ENCODE data around the gene KCNJ6.
A peak's percentile ranks its signal among the peaks of the same experiment; 100 is the strongest.

The KCNJ6 gene

GRCh38 chr21:37711836-37712568 is 204.3 kb downstream of the KCNJ6 start:
- peak; percentile 25 to 52 for DNase-seq

GRCh38 chr21:37711286-37711829 is 204.9 kb downstream of the KCNJ6 start:
- no peak for DNase-seq

GRCh38 chr21:37710546-37711285 is 205.5 kb downstream of the KCNJ6 start:
- DNase-seq: no peak

DNA sequence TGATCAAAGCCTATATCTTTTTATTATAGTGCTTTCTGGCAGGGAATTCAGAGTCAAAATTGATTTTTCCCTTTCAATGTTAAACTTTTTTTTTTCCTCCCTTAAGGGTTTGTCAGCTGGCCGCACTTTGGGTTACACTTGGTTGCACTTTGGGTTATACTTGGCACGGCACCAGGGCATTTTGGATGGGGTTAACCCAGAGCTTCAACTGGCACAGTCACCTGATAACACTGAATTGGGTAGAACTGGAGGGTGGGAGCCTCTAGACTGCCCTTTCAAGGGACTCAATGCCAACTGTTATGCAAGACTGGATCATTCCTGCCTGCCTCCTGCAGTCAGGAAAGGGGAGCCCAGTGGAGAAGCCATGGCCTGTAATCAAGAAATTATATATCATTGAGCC is 211.5 kb downstream of the KCNJ6 start:
- no peak for DNase-seq

- DNase-seq: no peak
These were observed 214.0 kb downstream of the KCNJ6 start for GRCh38 chr21:37702241-37702640.

GRCh38 chr21:37700641-37701202 is 215.5 kb downstream of the KCNJ6 start:
- peak; percentile 27 to 48 for DNase-seq

DNA sequence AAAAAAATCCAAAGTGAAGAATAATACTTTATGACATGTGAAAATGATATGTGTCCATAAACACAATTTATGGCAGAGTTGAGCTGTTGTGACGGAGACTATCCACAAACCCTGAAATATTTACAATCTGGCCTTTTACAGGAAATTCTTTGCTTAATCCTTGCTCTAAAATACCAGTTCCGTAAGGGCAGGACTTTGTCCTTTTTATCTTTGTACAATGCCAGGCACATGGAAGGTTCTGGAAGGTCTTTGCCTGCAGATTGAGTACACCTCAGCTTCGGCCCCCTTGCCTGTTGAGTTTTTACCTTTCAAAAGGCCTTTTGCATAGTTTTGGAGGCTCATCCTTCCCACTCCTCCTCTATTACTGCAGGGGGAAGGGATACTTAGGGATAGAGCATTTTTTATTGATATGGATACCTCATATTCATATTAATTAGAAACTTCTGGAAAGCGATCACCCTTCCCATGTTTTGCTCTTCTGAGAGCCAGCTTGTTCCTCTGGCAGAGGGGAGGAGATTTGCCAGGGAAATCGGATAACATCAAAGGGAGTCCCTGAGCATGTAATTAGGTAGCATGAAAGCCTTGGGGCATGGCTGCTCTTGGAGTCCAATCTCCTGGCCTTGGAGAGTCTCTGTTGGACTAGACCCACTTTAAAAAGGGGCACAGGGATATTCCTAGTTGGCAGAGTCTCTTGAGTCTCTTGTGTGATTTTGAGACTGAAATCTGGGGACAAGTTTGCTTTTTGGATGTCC is 217.1 kb downstream of the KCNJ6 start:
- no peak for DNase-seq

DNA sequence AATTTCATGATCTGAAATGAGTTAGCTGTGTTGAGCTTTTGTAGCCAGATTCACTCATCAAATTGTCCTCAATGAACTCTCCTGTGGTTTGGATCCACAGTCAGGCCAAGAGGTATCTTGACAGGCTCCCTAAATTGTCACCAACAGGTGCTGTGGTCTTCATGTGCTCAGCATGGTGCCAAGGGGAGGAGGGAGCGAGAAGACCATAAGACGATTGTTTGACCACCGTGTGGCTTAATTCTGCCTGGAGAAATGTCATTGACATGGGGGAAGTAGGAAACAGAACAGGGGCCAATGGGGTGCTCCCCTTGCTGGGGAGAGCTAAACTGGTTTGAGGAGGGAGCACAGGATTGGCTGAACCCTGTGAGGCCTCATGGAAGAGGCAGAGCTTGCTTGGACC is 219.3 kb downstream of the KCNJ6 start:
- no peak for DNase-seq

- DNase-seq: no peak
These were observed 221.1 kb downstream of the KCNJ6 start for GRCh38 chr21:37695111-37695510.

DNA sequence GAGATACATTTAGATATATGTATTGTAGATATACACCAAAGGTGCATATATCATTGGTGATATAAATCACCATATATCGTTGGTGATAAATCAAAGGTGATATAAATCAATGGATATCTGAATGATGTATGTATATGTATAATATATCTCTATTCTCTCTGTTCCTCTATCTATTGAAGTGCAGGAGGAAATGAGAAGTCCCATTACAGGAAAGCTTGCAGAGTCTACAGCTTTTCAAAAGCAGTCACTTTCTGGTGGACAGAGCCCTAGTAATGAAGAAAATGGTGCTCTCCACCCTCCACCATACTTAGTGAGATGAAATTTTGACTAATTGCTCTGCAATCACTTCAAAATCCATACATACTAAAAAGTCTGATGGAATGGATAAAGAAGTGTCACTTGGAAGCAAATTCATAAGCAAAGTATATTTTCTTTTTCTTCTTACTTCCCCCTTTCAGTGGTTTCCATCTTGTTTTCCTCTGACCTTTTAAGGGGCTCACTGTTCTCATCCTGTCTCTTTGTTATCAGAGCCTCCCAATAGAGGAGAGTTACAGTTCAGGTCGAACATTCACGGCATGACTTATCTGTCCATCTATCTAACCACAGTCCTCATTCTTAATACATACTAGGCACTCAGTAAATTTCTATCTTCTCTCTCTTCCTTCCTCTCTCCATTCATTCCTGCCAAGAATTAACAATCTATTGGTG is 227.2 kb downstream of the KCNJ6 start:
- DNase-seq: no peak

DNA sequence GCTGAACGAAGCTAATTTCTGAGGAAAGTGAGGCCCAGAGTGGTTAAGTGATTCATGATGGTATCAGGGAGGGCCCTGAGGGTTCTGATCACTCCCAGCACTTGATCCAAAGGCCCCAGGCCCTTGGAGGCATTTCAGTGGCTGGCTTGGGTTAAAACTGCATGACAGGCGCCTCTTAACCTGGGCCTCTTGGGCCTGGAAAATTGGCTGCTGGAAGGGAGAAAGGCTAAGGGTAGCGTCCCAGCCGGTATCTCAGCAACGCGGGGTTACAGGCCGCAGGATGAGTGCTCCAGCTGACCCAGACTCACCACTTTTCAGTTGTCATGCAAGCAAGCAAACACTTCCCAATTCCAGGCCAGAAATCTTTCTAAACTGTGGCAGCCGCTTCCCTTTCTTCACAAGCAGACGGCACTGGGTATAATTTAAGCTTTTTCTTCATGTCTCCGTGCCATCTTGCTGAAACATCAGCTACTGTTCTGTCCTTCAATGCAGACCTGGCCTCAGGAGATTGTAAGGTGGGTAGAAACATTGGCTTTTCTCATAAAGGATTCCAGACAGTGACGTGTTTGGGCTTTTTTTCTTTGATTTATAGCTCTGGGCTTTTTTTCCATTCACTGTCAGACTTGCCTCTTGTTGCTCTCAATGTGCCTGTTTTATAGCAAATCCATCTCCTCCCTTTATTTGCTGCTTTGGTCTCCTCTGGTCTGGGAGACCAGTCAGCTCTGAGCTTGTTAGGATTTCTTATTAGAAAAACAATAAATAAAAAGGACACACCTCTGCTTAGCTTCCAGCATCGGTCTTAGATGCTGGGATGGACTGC is 229.1 kb downstream of the KCNJ6 start:
- DNase-seq: no peak

- DNase-seq: no peak
These were observed 231.7 kb downstream of the KCNJ6 start for GRCh38 chr21:37684547-37684946.

DNA sequence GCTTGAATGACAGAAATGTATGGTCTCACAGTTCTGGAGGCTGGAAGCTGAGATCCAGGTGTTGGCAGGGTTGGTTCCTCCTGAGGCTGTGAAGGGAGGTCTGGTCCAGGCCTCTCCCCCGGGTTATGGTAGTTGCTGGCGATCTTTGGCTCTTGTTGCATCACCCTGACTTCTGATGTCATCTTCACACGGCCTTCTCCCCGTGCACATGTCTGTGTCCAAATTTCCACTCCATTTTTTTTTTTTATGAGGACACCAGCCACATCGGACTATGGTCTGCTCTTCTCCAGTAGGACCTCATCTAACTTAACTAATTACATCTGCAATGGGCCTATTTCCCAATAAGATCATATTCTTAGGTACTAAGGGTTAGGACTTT is 232.2 kb downstream of the KCNJ6 start:
- DNase-seq: no peak

- DNase-seq: no peak
These were observed 232.7 kb downstream of the KCNJ6 start for GRCh38 chr21:37683396-37684114.

DNA sequence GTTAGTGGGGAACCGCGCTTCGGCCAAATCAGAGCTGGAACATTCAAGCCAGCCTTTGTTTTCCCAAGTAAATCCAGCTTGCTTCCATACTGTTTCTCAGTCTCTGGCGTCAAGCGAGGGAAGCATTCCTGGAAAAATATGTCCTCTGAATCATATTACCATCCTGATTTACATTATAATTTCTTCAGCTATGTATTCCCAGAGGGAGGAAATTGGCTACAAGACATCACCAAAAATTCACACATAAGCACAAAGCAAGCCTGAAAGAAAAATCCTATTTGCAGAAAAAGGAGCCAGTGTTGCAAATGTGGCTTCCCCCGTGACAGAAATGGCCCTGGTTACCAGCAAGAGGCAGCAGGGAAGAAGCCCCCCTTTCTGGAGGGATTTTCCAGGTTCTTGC is 233.3 kb downstream of the KCNJ6 start:
- DNase-seq: no peak

GRCh38 chr21:37677006-37677405 is 239.3 kb downstream of the KCNJ6 start:
- DNase-seq: no peak

DNA sequence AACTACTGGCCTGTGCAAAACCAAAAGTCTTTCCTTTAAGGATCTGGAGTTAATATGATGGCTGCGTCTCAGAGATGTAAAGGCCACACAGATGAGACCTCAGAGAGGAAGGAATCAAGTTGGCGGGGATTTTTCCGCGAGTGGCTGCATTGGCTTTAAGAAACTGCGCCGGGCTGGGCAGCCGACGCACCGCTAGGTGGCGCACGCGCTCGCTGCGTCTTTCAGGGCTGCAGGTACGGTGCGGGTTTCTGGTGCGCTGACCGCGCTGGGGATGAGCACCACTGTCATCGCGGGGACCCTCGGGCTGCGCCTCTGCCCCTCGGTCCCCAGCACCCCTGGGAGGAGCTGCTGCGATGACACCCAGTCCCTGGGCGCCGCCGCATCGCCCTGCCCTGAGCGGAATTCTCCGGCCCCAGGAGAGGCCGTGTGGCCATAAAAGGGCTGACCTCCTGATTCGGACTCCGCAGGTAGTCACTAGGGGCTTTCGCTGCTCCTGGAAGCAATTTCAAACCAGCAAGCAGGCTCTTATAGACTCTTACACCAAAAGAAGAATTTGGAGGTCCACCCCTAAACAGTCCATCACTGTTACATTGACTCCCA is 241.0 kb downstream of the KCNJ6 start:
- DNase-seq: peak; percentile 22 to 70

GRCh38 chr21:37673801-37674575 is 242.3 kb downstream of the KCNJ6 start:
- no peak for DNase-seq

DNA sequence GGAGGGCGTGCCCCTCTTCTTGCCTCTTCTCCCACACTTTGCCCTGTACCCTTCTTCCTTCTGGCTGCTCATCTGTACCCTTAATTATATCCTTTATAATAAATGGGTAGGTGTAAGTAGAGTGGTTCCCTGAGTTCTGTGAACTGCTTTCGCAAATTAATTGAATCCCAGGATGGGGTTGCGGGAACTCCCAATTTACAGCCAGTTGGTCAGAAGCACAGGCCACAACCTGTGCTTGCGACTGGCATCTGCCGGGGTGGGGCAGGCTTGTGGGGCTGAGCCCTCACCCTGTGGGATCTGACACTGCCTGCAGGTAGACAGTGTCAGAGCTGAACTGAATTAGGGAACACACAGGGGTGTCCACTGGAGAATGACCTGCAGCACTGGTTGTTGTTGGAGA is 244.9 kb downstream of the KCNJ6 start:
- no peak for DNase-seq

DNA sequence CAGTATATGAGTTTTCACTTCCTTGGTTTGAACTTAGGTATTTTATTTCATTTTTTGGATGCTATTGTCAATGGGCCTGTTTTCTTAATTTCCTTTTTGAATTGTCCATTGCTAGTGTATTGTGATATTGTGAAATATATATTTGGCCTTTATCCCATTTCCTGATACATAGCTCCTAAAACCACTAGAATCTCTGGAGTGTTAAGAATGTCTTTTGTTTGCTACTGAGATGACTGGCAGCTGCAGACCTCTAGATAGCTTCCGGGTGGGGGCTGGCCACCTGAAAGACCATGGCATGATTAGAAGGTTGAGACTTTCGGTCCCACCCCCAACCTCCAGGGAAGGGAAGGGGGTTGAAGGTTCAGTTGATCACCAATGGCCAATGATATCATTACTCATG is 245.4 kb downstream of the KCNJ6 start:
- no peak for DNase-seq

Data from NCI-H1930 (cell line).